ENCODE results near the gene RPS6KA4.
"Not testable (repeated sequence)": the region's sequence is repeated elsewhere in the genome, so short reads cannot be mapped to it uniquely, and the experiment has no call there.

Gene RPS6KA4

GRCh38 chr11:64413417-64413816 is 54.5 kb downstream of the RPS6KA4 start:
- ChIA-PET POLR2A (no interaction called here), CTCF (no interaction called here)
- no peak for TF ChIP-seq HDGF (IDR thresholded peaks at IDR 0.05; ENCODE audit: borderline replicate concordance)
- TF ChIP-seq LEF1 (IDR thresholded peaks at IDR 0.05; ENCODE audit: borderline replicate concordance), result no peak
- no peak for TF ChIP-seq L3MBTL2 (conservative IDR thresholded peaks at IDR 0.05)
- TF ChIP-seq TARDBP (IDR thresholded peaks at IDR 0.05), result no peak
- TF ChIP-seq SUZ12 (IDR thresholded peaks at IDR 0.05), result no peak
- no peak for TF ChIP-seq ARNT (IDR thresholded peaks at IDR 0.05)
- DNase-seq (ENCODE audit: extremely low spot score), result no peak

GRCh38 chr11:64415286-64415685 is 56.3 kb downstream of the RPS6KA4 start:
- no peak for DNase-seq (ENCODE audit: extremely low spot score)
- POLR2A ChIA-PET, result no interaction called here
- CTCF ChIA-PET, result no interaction called here
- TF ChIP-seq TARDBP (IDR thresholded peaks at IDR 0.05), result no peak
- TF ChIP-seq BHLHE40 (IDR thresholded peaks at IDR 0.05; ENCODE audit: borderline replicate concordance), result no peak
- TF ChIP-seq FOXA1 (IDR thresholded peaks at IDR 0.05), result no peak
- no peak for TF ChIP-seq NFRKB (IDR thresholded peaks at IDR 0.05)
- TF ChIP-seq ARNT (IDR thresholded peaks at IDR 0.05), result no peak
- TF ChIP-seq L3MBTL2 (conservative IDR thresholded peaks at IDR 0.05), result no peak
- TF ChIP-seq ZNF384 (IDR thresholded peaks at IDR 0.05), result no peak
- TF ChIP-seq LEF1 (IDR thresholded peaks at IDR 0.05; ENCODE audit: borderline replicate concordance), result no peak
- no peak for TF ChIP-seq ELF4 (IDR thresholded peaks at IDR 0.05)
- no peak for TF ChIP-seq CTBP1 (IDR thresholded peaks at IDR 0.05; ENCODE audit: borderline replicate concordance)
- no peak for TF ChIP-seq FOXK2 (IDR thresholded peaks at IDR 0.05)
- TF ChIP-seq FOXM1 (IDR thresholded peaks at IDR 0.05; ENCODE audit: borderline replicate concordance), result no peak
- TF ChIP-seq HDGF (IDR thresholded peaks at IDR 0.05; ENCODE audit: borderline replicate concordance), result no peak
- TF ChIP-seq SP1 (IDR thresholded peaks at IDR 0.05), result no peak
- no peak for TF ChIP-seq PKNOX1 (IDR thresholded peaks at IDR 0.05)
- no peak for TF ChIP-seq SUZ12 (IDR thresholded peaks at IDR 0.05)

- no peak for TF ChIP-seq FOXM1 (IDR thresholded peaks at IDR 0.05; ENCODE audit: borderline replicate concordance)
- TF ChIP-seq SUZ12 (IDR thresholded peaks at IDR 0.05), result no peak
- TF ChIP-seq BHLHE40 (IDR thresholded peaks at IDR 0.05; ENCODE audit: borderline replicate concordance), result no peak
- TF ChIP-seq ELF4 (IDR thresholded peaks at IDR 0.05), result no peak
- ChIA-PET POLR2A (no interaction called here), CTCF (no interaction called here)
- DNase-seq (ENCODE audit: extremely low spot score), result no peak
Observed at GRCh38 chr11:64415996-64416728, 57.2 kb downstream of the RPS6KA4 start.

GRCh38 chr11:64418233-64418632 is 59.3 kb downstream of the RPS6KA4 start:
- CTCF ChIA-PET, result interaction anchor here (0.7 to 1.2 kb wide), 2 partner anchors 63 to 682 kb away, joined by 3 to 7 read pairs; no protein-coding TSS in a partner anchor
- POLR2A ChIA-PET, result not testable (repeated sequence)

GRCh38 chr11:64419257-64419790 is 60.4 kb downstream of the RPS6KA4 start:
- TF ChIP-seq ELF4 (IDR thresholded peaks at IDR 0.05) (no peak), ARNT (IDR thresholded peaks at IDR 0.05) (no peak), PKNOX1 (IDR thresholded peaks at IDR 0.05) (no peak), SUZ12 (IDR thresholded peaks at IDR 0.05) (no peak), FOXM1 (IDR thresholded peaks at IDR 0.05; ENCODE audit: borderline replicate concordance) (no peak), LEF1 (IDR thresholded peaks at IDR 0.05; ENCODE audit: borderline replicate concordance) (no peak), SP1 (IDR thresholded peaks at IDR 0.05) (no peak), L3MBTL2 (conservative IDR thresholded peaks at IDR 0.05) (no peak)
- ChIA-PET CTCF (interaction anchor here (1.0 to 1.2 kb wide), 2 partner anchors 63 to 64 kb away, joined by 3 read pairs; no protein-coding TSS in a partner anchor), POLR2A (no interaction called here)
- DNase-seq (ENCODE audit: extremely low spot score), result no peak

More at GRCh38 chr11:64418233-64418632, 59.3 kb downstream of the RPS6KA4 start:
- not testable (repeated sequence) for DNase-seq (ENCODE audit: extremely low spot score)

- TF ChIP-seq LEF1 (IDR thresholded peaks at IDR 0.05; ENCODE audit: borderline replicate concordance) (no peak), CTBP1 (IDR thresholded peaks at IDR 0.05; ENCODE audit: borderline replicate concordance) (no peak), HDGF (IDR thresholded peaks at IDR 0.05; ENCODE audit: borderline replicate concordance) (no peak), BHLHE40 (IDR thresholded peaks at IDR 0.05; ENCODE audit: borderline replicate concordance) (no peak), FOXM1 (IDR thresholded peaks at IDR 0.05; ENCODE audit: borderline replicate concordance) (no peak), FOXA1 (IDR thresholded peaks at IDR 0.05) (no peak), SUZ12 (IDR thresholded peaks at IDR 0.05) (no peak), L3MBTL2 (conservative IDR thresholded peaks at IDR 0.05) (no peak), ARNT (IDR thresholded peaks at IDR 0.05) (no peak), TARDBP (IDR thresholded peaks at IDR 0.05) (no peak)
- POLR2A ChIA-PET, result no interaction called here
- CTCF ChIA-PET, result interaction anchor here (1.0 kb wide), 1 partner anchor 63 kb away, joined by 3 read pairs; no protein-coding TSS in a partner anchor
- no peak for DNase-seq (ENCODE audit: extremely low spot score)
Observed at GRCh38 chr11:64419818-64420485, 61.0 kb downstream of the RPS6KA4 start.

Measured in HEK293T (cell line).